GM12878 (cell line): ENCODE data around the gene MBD5. TPM values are rescaled to one million over a fixed set of nuclear protein-coding genes. Genes with fewer than 3 reads are reported as not detected.
A peak's percentile ranks its signal among the peaks of the same experiment; 100 is the strongest.

ENCODE experiments used
- ATAC-seq: fragments of 200-7000 bp; cut with Tn5 transposase; 3 replicates; pipeline ENCODE4 v1.9.1; 2020; ENCODE audit warnings: mild to moderate bottlenecking, moderate library complexity
- BruUV-seq: library from RNA; stranded (reverse); fragments of 400-500 nt; replicated peaks from 2 replicates; lab custom pipeline; 2021; lab: Mats Ljungman, UMichigan
- CTCF ChIA-PET: fragments of 300-600 bp; sonication (Branson Sonifier 250); formaldehyde crosslinking; extraction: SDS; loops from one replicate; lab custom pipeline; 2021; ENCODE audit warnings: inconsistent platforms; lab: Yijun Ruan, JAX
- POLR2A ChIA-PET: fragments of 350-600 bp; formaldehyde crosslinking; extraction: SDS; loops from one replicate; lab custom pipeline; 2021; ENCODE audit warnings: inconsistent platforms; lab: Charles Lee
- RAD21 ChIA-PET: fragments of 300-600 bp; sonication (Branson Sonifier 250); formaldehyde crosslinking; loops from one replicate; lab custom pipeline; 2023; ENCODE audit warnings: antibody characterized with exemption; ENCODE audit not compliant: unreplicated experiment; lab: Charles Lee
- SMC1A ChIA-PET: fragments of 300-600 bp; sonication (Branson Sonifier 250); formaldehyde crosslinking; loops from one replicate; lab custom pipeline; 2023; ENCODE audit not compliant: unreplicated experiment, uncharacterized antibody; lab: Charles Lee
- DNase-seq: peaks from one replicate; pipeline ENCODE4 v3.0.0-alpha.2; 2011; ENCODE audit warnings: low read depth, low spot score
- FAIRE-seq: peaks from 3 replicates; lab custom pipeline; 2011; peaks lifted over from hg19 to GRCh38; lab: Jason Lieb, UNC
- H2AFZ ChIP-seq: 2 replicates; pipeline ENCODE4 v1.6.0; 2011; ENCODE audit warnings: low read depth, low read length, control low read depth; ENCODE audit not compliant: control insufficient read depth
- H3K27ac ChIP-seq: 2 replicates; pipeline ENCODE4 v1.5.1; 2011; ENCODE audit warnings: control low read depth; ENCODE audit not compliant: control insufficient read depth, insufficient read depth
- H3K27me3 ChIP-seq, 2 experiments: replicated peaks in 1 of 2; 2 replicates each; pipeline versions ENCODE4 v1.6.0 to v1.6.1; 2011; ENCODE audit warnings: low read length in 1 of 2; ENCODE audit not compliant: control insufficient read depth in 2 of 2, insufficient read depth in 2 of 2
- H3K36me3 ChIP-seq, 2 experiments: 2 replicates each; pipeline ENCODE4 v1.5.1; 2011; ENCODE audit warnings: low read length in 1 of 2; ENCODE audit not compliant: control insufficient read depth in 2 of 2, insufficient read depth in 2 of 2
- H3K4me1 ChIP-seq: 2 replicates; pipeline ENCODE4 v1.6.1; 2011; ENCODE audit warnings: mild to moderate bottlenecking, low read length, moderate library complexity, mixed read lengths; ENCODE audit not compliant: control insufficient read depth, insufficient read depth
- H3K4me2 ChIP-seq: 2 replicates; pipeline ENCODE4 v1.6.0; 2011; ENCODE audit warnings: control low read depth; ENCODE audit not compliant: control insufficient read depth, insufficient read depth
- H3K4me3 ChIP-seq: fragments of 200-600 bp; sonication (generic); 2 replicates; pipeline ENCODE4 v1.5.1; 2016
- H3K79me2 ChIP-seq: 2 replicates; pipeline ENCODE4 v1.6.0; 2011; ENCODE audit warnings: low read length; ENCODE audit not compliant: control insufficient read depth, insufficient read depth
- H3K9ac ChIP-seq: 2 replicates; pipeline ENCODE4 v1.8.0; 2011; ENCODE audit warnings: low read length, control low read depth, mixed read lengths; ENCODE audit not compliant: control insufficient read depth, insufficient read depth
- H3K9me3 ChIP-seq: replicated peaks from 3 replicates; pipeline ENCODE4 v1.5.1; 2011; ENCODE audit warnings: mild to moderate bottlenecking, low read length; ENCODE audit not compliant: control insufficient read depth, insufficient read depth
- H4K20me1 ChIP-seq: 2 replicates; pipeline ENCODE4 v1.6.0; 2011; ENCODE audit not compliant: control insufficient read depth, insufficient read depth
- CBX3 ChIP-seq: fragments of 200-600 bp; sonication (generic); IDR thresholded peaks from 2 replicates; pipeline ENCODE4 v1.6.1; 2016; ENCODE audit warnings: low read depth, borderline replicate concordance
- CBX5 ChIP-seq: sonication (generic); IDR thresholded peaks from 2 replicates; pipeline ENCODE4 v1.6.1; 2016; ENCODE audit warnings: low read depth, moderate library complexity, mild to moderate bottlenecking, inconsistent platforms
- HDAC6 ChIP-seq: fragments of 200-600 bp; sonication (generic); IDR thresholded peaks from one replicate; pipeline ENCODE4 v1.8.0; 2017; ENCODE audit warnings: antibody characterized with exemption; ENCODE audit not compliant: unreplicated experiment
- JUNB ChIP-seq: IDR thresholded peaks from 2 replicates; pipeline ENCODE4 v1.6.1; 2016; ENCODE audit warnings: antibody characterized with exemption, mild to moderate bottlenecking
- MEF2A ChIP-seq: IDR thresholded peaks from 2 replicates; pipeline ENCODE4 v1.6.1; 2011; ENCODE audit warnings: low read depth, mild to moderate bottlenecking, low read length, moderate library complexity; ENCODE audit not compliant: insufficient read depth
- NBN ChIP-seq: fragments of 450-650 bp; IDR thresholded peaks from 2 replicates; pipeline ENCODE4 v1.6.1; 2016
- ZZZ3 ChIP-seq: IDR thresholded peaks from 2 replicates; pipeline ENCODE4 v1.6.1; 2011; ENCODE audit warnings: low read depth; ENCODE audit not compliant: control insufficient read depth, insufficient read length
- WGBS: methylation state at CpG from one replicate; pipeline ENCODE4 v1.1.6; 2016; ENCODE audit warnings: low lambda C conversion rate; ENCODE audit not compliant: insufficient replicate concordance, insufficient coverage; ENCODE audit errors: missing lambda C conversion rate; 5-methylcytosine and 5-hydroxymethylcytosine counted together
- in situ Hi-C: fragments of 300-500 bp; cut with MboI; formaldehyde crosslinking; loops from 9 replicates; pipeline ENCODE4 v1.14.3; 2018; ENCODE audit warnings: mixed read lengths
- intact Hi-C: fragments of 100-400 bp; cut with micrococcal nuclease; formaldehyde crosslinking; loops from one replicate; pipeline ENCODE4 v1.14.2; 2022; ENCODE audit not compliant: unreplicated experiment
- polyA plus RNA-seq, 11 experiments: library from polyadenylated mRNA; depleted of rRNA in 4 of 11; unstranded in 6 of 11; stranded (reverse) in 5 of 11; fragments of >200 nt; fragmentation: Nextera tagmentation in 4 of 11; fragmentation: Illumina TruSeq in 1 of 11; extraction: Ambion mirVana in 4 of 11; extraction: Trizol in 1 of 11; gene quantifications; 1 replicate in 1 of 11; 2 replicates in 10 of 11; pipeline versions ENCODE4 v1.2.1 to v1.2.3, GENCODE V29; 2011 to 2016; ENCODE audit warnings: inconsistent platforms in 2 of 11, missing spikeins in 2 of 11, low read depth in 1 of 11
- total RNA-seq, 4 experiments: library from RNA; depleted of rRNA in 3 of 4; stranded (reverse); fragments of >200 nt in 3 of 4; fragmentation: Illumina TruSeq in 1 of 4; extraction: Trizol in 1 of 4; gene quantifications; 2 replicates each; pipeline versions ENCODE4 v1.2.1 to v1.2.3, GENCODE V29; 2013 to 2021
- TF ChIP-seq, protein P1 (sequence below): fragments of 450-650 bp; IDR thresholded peaks from 2 replicates; pipeline ENCODE4 v1.6.1; 2017; ENCODE audit warnings: low read depth, mild to moderate bottlenecking, moderate library complexity

MBD5 gene
- total and polyA plus RNA-seq, 10 of the 15 experiments (the other 5 are each of a cell fraction or from before 2014, with no cell fraction given), result 7.4 to 58.0 (median 21.2) TPM

DNA sequence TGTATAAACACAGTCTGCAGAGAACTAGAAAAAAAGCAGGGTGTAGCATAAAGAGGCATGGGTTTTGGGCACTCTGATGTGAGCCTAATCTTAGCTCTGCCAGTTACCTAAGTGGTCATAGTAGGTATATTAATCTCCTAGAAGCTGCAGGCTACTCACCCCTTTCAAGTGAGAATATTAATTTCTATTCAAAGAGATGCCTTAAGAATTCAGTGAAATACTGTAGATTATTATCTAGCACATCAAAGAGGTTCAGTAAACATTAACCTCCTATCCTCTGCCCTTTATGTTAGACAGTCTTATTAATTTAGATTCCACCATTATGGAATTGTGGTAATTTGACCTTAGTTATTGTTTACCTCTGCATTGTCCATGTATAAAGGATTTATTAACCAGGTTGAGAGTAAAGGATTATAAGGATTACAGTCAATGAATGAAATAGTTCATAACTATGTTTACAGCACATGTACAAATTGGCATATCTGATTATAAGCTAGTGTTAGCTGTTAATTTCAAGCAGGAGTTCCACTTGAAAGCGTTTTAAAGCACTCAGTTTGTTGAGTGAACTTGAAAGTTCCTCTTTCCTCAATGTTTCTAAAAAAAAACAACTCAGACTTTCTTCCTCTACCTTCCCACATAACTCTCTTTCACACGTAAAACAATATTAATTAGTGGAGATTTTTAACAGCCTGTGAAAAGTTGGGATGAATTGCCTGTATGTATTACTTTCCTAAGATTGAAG is 473.1 kb downstream of the MBD5 start:
- WGBS, result 2% methylated on average over 2 of the region's 2 CpGs
- peak overlapping the region; percentile 50 for H3K4me2 ChIP-seq
- TF ChIP-seq MEF2A (0 out of 2 replicates have a peak, but pooled peaks have one; percentile 47), ZZZ3 (no peak), CBX3 (no peak), HDAC6 (no peak), JUNB (0 out of 2 replicates have a peak, but pooled peaks have one; percentile 22), CBX5 (no peak), NBN (no peak)
- TF ChIP-seq, protein P1, sequence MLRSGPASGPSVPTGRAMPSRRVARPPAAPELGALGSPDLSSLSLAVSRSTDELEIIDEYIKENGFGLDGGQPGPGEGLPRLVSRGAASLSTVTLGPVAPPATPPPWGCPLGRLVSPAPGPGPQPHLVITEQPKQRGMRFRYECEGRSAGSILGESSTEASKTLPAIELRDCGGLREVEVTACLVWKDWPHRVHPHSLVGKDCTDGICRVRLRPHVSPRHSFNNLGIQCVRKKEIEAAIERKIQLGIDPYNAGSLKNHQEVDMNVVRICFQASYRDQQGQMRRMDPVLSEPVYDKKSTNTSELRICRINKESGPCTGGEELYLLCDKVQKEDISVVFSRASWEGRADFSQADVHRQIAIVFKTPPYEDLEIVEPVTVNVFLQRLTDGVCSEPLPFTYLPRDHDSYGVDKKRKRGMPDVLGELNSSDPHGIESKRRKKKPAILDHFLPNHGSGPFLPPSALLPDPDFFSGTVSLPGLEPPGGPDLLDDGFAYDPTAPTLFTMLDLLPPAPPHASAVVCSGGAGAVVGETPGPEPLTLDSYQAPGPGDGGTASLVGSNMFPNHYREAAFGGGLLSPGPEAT, result 0 out of 2 replicates have a peak, but pooled peaks have one; percentile 33
- peak; percentile 74 for FAIRE-seq
- ATAC-seq, result peak; percentile 70
- no TSS peak for BruUV-seq
- no peak overlapping the region for H3K4me3 ChIP-seq
- SMC1A ChIA-PET, result interaction anchor here (0.7 to 5.6 kb wide), 7 partner anchors 10 to 506 kb away, joined by 3 to 39 read pairs (median 4); no protein-coding TSS in a partner anchor
- no peaks in the 10 kb centered on the region for H3K27me3 ChIP-seq
- no peak overlapping the region; the same call in 1 of the 2 replicates for H3K27ac ChIP-seq
- POLR2A ChIA-PET, result no interaction called here
- peaks cover 2% of the 10 kb centered on the region; the same call in 1 of the 2 replicates for H3K4me1 ChIP-seq
- peak overlapping the region; percentile 45; the same call in 1 of the 2 replicates for H2AFZ ChIP-seq
- no peaks in the 10 kb centered on the region for H4K20me1 ChIP-seq
- H3K36me3 ChIP-seq, result peaks cover 0 to 2% of the 10 kb centered on the region in 2 experiments; a peak in 1 of 4 replicates
- no peak overlapping the region for H3K9ac ChIP-seq
- CTCF ChIA-PET, result interaction anchor here (1.0 to 1.6 kb wide), 4 partner anchors 9 to 504 kb away, joined by 3 to 11 read pairs (median 3); no protein-coding TSS in a partner anchor
- in situ Hi-C loops (no loop called here), intact Hi-C loops (no loop called here)
- RAD21 ChIA-PET, result interaction anchor here (0.6 to 3.4 kb wide), 5 partner anchors 10 to 583 kb away, joined by 3 to 15 read pairs (median 3); no protein-coding TSS in a partner anchor
- H3K9me3 ChIP-seq, result no peaks in the 10 kb centered on the region; the same call in 2 of the 3 replicates
- DNase-seq, result no peak
- H3K79me2 ChIP-seq, result no peaks in the 10 kb centered on the region
